GM23338 (cell line): ENCODE data around the gene ZNF337. TPM values are rescaled to one million over a fixed set of nuclear protein-coding genes. Genes with fewer than 3 reads are reported as not detected.

Source experiments
- ATAC-seq: fragments of 200-7000 bp; cut with Tn5 transposase; 3 replicates; pipeline ENCODE4 v1.9.1; 2020
- DNase-seq: peaks from one replicate; pipeline ENCODE4 v3.0.0-alpha.2; 2015; ENCODE audit warnings: low spot score
- H2AFZ ChIP-seq: fragments of 200-600 bp; sonication (generic); 2 replicates; pipeline ENCODE4 v1.8.0; 2016; ENCODE audit warnings: antibody characterized with exemption, mild to moderate bottlenecking, moderate library complexity
- H3F3A ChIP-seq: fragments of 200-600 bp; sonication (generic); replicated peaks from 2 replicates; pipeline ENCODE4 v1.8.0; 2017; ENCODE audit warnings: antibody characterized with exemption, mixed run types, low read depth
- H3K27ac ChIP-seq: fragments of 200-600 bp; sonication (generic); 2 replicates; pipeline ENCODE4 v1.6.1; 2016; ENCODE audit warnings: low read depth
- H3K27me3 ChIP-seq: fragments of 200-600 bp; sonication (generic); 2 replicates; pipeline ENCODE4 v1.8.0; 2016; ENCODE audit warnings: mild to moderate bottlenecking, mixed run types, moderate library complexity; ENCODE audit not compliant: insufficient read depth
- H3K36me3 ChIP-seq: fragments of 200-600 bp; sonication (generic); 2 replicates; pipeline ENCODE4 v1.8.0; 2016; ENCODE audit warnings: mild to moderate bottlenecking; ENCODE audit not compliant: insufficient read depth
- H3K4me1 ChIP-seq: fragments of 200-600 bp; sonication (generic); 2 replicates; pipeline ENCODE4 v1.8.0; 2016; ENCODE audit warnings: mild to moderate bottlenecking, moderate library complexity; ENCODE audit not compliant: insufficient read depth
- H3K4me2 ChIP-seq: fragments of 200-600 bp; sonication (generic); 2 replicates; pipeline ENCODE4 v1.7.1; 2017; ENCODE audit warnings: mixed run types
- H3K4me3 ChIP-seq: fragments of 200-600 bp; sonication (generic); 2 replicates; pipeline ENCODE4 v1.6.1; 2016; ENCODE audit warnings: mixed run types
- H3K79me2 ChIP-seq: fragments of 200-600 bp; sonication (generic); replicated peaks from 2 replicates; pipeline ENCODE4 v1.8.0; 2017; ENCODE audit warnings: mild to moderate bottlenecking; ENCODE audit not compliant: insufficient read depth
- H3K9me2 ChIP-seq: fragments of 200-600 bp; sonication (generic); 2 replicates; pipeline ENCODE4 v1.8.0; 2017; ENCODE audit not compliant: insufficient read depth
- H4K20me1 ChIP-seq: fragments of 200-600 bp; sonication (generic); replicated peaks from 2 replicates; pipeline ENCODE4 v1.8.0; 2017; ENCODE audit warnings: mild to moderate bottlenecking; ENCODE audit not compliant: insufficient read depth
- H3K27ac Mint-ChIP-seq: 2 replicates; pipeline ENCODE4 v1.8.0; 2020; ENCODE audit warnings: inconsistent platforms, mild to moderate bottlenecking, moderate library complexity, mixed read lengths
- H3K27me3 Mint-ChIP-seq: 3 replicates; pipeline ENCODE4 v1.8.0; 2022; ENCODE audit warnings: low read depth, mild to moderate bottlenecking, moderate library complexity, mixed read lengths, inconsistent platforms; ENCODE audit not compliant: insufficient read depth, poor library complexity
- H3K36me3 Mint-ChIP-seq: 3 replicates; pipeline ENCODE4 v1.8.0; 2021; ENCODE audit warnings: low read depth, mild to moderate bottlenecking, inconsistent platforms, moderate library complexity, mixed read lengths
- H3K4me1 Mint-ChIP-seq: 3 replicates; pipeline ENCODE4 v1.8.0; 2020; ENCODE audit warnings: mild to moderate bottlenecking, inconsistent platforms, mixed read lengths
- H3K4me3 Mint-ChIP-seq: 3 replicates; pipeline ENCODE4 v1.8.0; 2021; ENCODE audit warnings: moderate library complexity, mild to moderate bottlenecking, inconsistent platforms, mixed read lengths
- H3K9me3 Mint-ChIP-seq: 3 replicates; pipeline ENCODE4 v1.8.0; 2020; ENCODE audit warnings: moderate library complexity, mild to moderate bottlenecking, inconsistent platforms, mixed read lengths
- CREB1 ChIP-seq: fragments of 250-450 bp; sonication (Bioruptor Pico); IDR thresholded peaks from 2 replicates; pipeline ENCODE4 v1.5.0; 2020; ENCODE audit warnings: low read depth, mild to moderate bottlenecking, moderate library complexity
- EZH2 ChIP-seq: fragments of 200-600 bp; sonication (generic); IDR thresholded peaks from one replicate; pipeline ENCODE4 v1.8.0; 2017; ENCODE audit warnings: antibody characterized with exemption, mild to moderate bottlenecking, low read depth; ENCODE audit not compliant: unreplicated experiment
- EZH2phosphoT487 ChIP-seq: fragments of 200-600 bp; sonication (generic); IDR thresholded peaks from one replicate; pipeline ENCODE4 v1.8.1; 2018; ENCODE audit warnings: antibody characterized with exemption; ENCODE audit not compliant: unreplicated experiment
- JUNB ChIP-seq: IDR thresholded peaks from one replicate; pipeline ENCODE4 v1.6.1; 2016; ENCODE audit warnings: antibody characterized with exemption; ENCODE audit not compliant: unreplicated experiment
- NANOG ChIP-seq: IDR thresholded peaks from 2 replicates; pipeline ENCODE4 v1.6.1; 2016; ENCODE audit warnings: antibody characterized with exemption, borderline replicate concordance
- STAT1 ChIP-seq: IDR thresholded peaks from one replicate; pipeline ENCODE4 v1.6.1; 2016; ENCODE audit warnings: antibody characterized with exemption; ENCODE audit not compliant: unreplicated experiment
- ZNF114 ChIP-seq: fragments of 250-450 bp; sonication (Bioruptor Pico); IDR thresholded peaks from 2 replicates; pipeline ENCODE4 v1.5.0; 2020; ENCODE audit warnings: mild to moderate bottlenecking, moderate library complexity
- ZNF331 ChIP-seq: fragments of 250-450 bp; sonication (Bioruptor Pico); IDR thresholded peaks from 2 replicates; pipeline ENCODE4 v1.5.0; 2020; ENCODE audit warnings: low read depth, mild to moderate bottlenecking, moderate library complexity
- polyA plus RNA-seq: library from polyadenylated mRNA; unstranded; fragments of >200 nt; fragmentation: Nextera tagmentation; extraction: Ambion mirVana; gene quantifications from 2 replicates; pipeline ENCODE4 v1.2.1, GENCODE V29; 2016
- total RNA-seq: library from RNA; depleted of rRNA; stranded (reverse); fragments of >200 nt; shearing (Covaris generic); gene quantifications from 2 replicates; pipeline ENCODE4 v1.2.3, GENCODE V29; 2014
- TF ChIP-seq, protein P1 (sequence below), 2 experiments: fragments of 200-600 bp in 1 of 2; sonication (generic) in 1 of 2; conservative IDR thresholded peaks; 2 replicates each; pipeline versions ENCODE4 v1.5.1 to v1.6.1; 2016 to 2017; ENCODE audit warnings: antibody characterized with exemption in 2 of 2, low read depth in 2 of 2, mild to moderate bottlenecking in 2 of 2, moderate library complexity in 1 of 2
- TF ChIP-seq, protein P2 (sequence below): IDR thresholded peaks from one replicate; pipeline ENCODE4 v1.6.1; 2018; ENCODE audit warnings: antibody characterized with exemption; ENCODE audit not compliant: unreplicated experiment

ZNF337 gene
- total and polyA plus RNA-seq, 2 experiments from 2014 or later: 2.1 to 6.3 TPM

DNA sequence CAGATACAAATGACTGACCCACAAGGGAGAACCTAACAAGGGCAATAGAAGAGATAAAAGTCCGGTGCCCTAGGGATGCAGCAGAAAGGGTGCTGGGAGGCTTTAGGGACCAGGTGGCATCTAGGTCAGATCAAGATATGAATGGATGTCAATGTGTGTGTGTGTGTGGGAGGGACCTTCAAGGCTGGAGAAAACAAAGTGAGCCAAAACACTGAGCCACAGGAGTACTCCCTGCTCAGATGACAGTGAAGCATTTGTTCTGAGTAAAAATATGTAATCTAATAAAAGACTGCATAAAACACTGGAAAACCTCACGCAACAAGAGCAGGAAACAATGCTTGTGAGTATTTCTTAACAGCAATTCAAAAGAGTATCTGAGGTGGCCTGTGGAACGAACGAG is 28.2 kb downstream of the ZNF337 start:
- Mint-ChIP-seq H3K27me3 (no peaks in the 10 kb centered on the region), H3K9me3 (no peaks in the 10 kb centered on the region), H3K36me3 (peaks cover 4% of the 10 kb centered on the region; the same call in 2 of the 3 replicates), H3K4me1 (peaks cover 5% of the 10 kb centered on the region; the same call in 1 of the 3 replicates), H3K4me3 (no peak overlapping the region), H3K27ac (no peak overlapping the region)
- no peak overlapping the region for H2AFZ ChIP-seq
- H3K36me3 ChIP-seq: no peaks in the 10 kb centered on the region
- H3F3A ChIP-seq: no peaks in the 10 kb centered on the region
- H3K27ac ChIP-seq: no peak overlapping the region
- H4K20me1 ChIP-seq: 0 out of 2 replicates have a peak, but pooled peaks cover 3% of the 10 kb centered on the region
- H3K79me2 ChIP-seq: no peaks in the 10 kb centered on the region
- no peaks in the 10 kb centered on the region for H3K27me3 ChIP-seq
- H3K4me1 ChIP-seq: no peaks in the 10 kb centered on the region
- TF ChIP-seq STAT1 (no peak), ZNF114 (CRISPR knock-in tag) (no peak), CREB1 (CRISPR knock-in tag) (no peak), JUNB (no peak)
- TF ChIP-seq, protein P1, sequence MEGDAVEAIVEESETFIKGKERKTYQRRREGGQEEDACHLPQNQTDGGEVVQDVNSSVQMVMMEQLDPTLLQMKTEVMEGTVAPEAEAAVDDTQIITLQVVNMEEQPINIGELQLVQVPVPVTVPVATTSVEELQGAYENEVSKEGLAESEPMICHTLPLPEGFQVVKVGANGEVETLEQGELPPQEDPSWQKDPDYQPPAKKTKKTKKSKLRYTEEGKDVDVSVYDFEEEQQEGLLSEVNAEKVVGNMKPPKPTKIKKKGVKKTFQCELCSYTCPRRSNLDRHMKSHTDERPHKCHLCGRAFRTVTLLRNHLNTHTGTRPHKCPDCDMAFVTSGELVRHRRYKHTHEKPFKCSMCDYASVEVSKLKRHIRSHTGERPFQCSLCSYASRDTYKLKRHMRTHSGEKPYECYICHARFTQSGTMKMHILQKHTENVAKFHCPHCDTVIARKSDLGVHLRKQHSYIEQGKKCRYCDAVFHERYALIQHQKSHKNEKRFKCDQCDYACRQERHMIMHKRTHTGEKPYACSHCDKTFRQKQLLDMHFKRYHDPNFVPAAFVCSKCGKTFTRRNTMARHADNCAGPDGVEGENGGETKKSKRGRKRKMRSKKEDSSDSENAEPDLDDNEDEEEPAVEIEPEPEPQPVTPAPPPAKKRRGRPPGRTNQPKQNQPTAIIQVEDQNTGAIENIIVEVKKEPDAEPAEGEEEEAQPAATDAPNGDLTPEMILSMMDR (conservative IDR thresholded peaks at IDR 0.05; ENCODE audit: low read depth in 2 of 2): no peak
- H3K9me2 ChIP-seq: no peaks in the 10 kb centered on the region; the same call in 1 of the 2 replicates
- H3K4me3 ChIP-seq: no peak overlapping the region
- H3K4me2 ChIP-seq: no peak overlapping the region
- no peak for ATAC-seq
- no peak for DNase-seq

DNA sequence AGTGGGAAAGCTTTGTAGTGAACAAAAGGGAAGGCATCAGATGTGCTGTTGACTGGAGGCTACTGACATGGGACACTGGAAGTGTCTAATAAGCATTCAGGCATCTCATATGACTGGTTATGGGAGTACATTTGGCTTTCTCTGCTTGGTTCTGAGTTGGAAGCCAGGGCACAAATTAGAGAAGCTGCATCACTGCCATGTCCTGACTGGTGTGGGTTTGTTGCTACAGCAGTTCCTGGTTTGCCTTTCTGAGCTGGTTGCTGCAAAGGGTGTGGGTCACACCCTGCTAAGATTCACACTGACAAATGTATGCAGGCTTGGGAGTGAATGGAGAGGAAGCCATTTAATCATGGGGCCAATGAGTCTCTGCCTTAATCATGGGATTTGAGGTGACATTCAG is 36.7 kb downstream of the ZNF337 start:
- no peaks in the 10 kb centered on the region for H3K27me3 Mint-ChIP-seq
- Histone ChIP-seq H2AFZ (no peak overlapping the region), H3K27me3 (no peaks in the 10 kb centered on the region), H3K36me3 (no peaks in the 10 kb centered on the region), H4K20me1 (no peaks in the 10 kb centered on the region), H3K4me1 (no peaks in the 10 kb centered on the region), H3K27ac (no peak overlapping the region), H3K4me3 (no peak overlapping the region), H3K9me2 (no peaks in the 10 kb centered on the region), H3K4me2 (no peak overlapping the region), H3F3A (no peaks in the 10 kb centered on the region), H3K79me2 (no peaks in the 10 kb centered on the region)
- peaks cover 6% of the 10 kb centered on the region; the same call in 1 of the 3 replicates for H3K36me3 Mint-ChIP-seq
- H3K27ac Mint-ChIP-seq: no peak overlapping the region
- peaks cover 3% of the 10 kb centered on the region; the same call in 2 of the 3 replicates for H3K9me3 Mint-ChIP-seq
- H3K4me1 Mint-ChIP-seq: no peaks in the 10 kb centered on the region
- no peak for ATAC-seq
- no peak for DNase-seq
- H3K4me3 Mint-ChIP-seq: no peak overlapping the region
- TF ChIP-seq ZNF331 (CRISPR knock-in tag) (no peak), NANOG (no peak), EZH2phosphoT487 (no peak), CREB1 (CRISPR knock-in tag) (no peak), STAT1 (no peak), EZH2 (no peak)
- TF ChIP-seq, protein P1 (conservative IDR thresholded peaks at IDR 0.05; ENCODE audit: low read depth in 2 of 2): no peak
- TF ChIP-seq, protein P2, sequence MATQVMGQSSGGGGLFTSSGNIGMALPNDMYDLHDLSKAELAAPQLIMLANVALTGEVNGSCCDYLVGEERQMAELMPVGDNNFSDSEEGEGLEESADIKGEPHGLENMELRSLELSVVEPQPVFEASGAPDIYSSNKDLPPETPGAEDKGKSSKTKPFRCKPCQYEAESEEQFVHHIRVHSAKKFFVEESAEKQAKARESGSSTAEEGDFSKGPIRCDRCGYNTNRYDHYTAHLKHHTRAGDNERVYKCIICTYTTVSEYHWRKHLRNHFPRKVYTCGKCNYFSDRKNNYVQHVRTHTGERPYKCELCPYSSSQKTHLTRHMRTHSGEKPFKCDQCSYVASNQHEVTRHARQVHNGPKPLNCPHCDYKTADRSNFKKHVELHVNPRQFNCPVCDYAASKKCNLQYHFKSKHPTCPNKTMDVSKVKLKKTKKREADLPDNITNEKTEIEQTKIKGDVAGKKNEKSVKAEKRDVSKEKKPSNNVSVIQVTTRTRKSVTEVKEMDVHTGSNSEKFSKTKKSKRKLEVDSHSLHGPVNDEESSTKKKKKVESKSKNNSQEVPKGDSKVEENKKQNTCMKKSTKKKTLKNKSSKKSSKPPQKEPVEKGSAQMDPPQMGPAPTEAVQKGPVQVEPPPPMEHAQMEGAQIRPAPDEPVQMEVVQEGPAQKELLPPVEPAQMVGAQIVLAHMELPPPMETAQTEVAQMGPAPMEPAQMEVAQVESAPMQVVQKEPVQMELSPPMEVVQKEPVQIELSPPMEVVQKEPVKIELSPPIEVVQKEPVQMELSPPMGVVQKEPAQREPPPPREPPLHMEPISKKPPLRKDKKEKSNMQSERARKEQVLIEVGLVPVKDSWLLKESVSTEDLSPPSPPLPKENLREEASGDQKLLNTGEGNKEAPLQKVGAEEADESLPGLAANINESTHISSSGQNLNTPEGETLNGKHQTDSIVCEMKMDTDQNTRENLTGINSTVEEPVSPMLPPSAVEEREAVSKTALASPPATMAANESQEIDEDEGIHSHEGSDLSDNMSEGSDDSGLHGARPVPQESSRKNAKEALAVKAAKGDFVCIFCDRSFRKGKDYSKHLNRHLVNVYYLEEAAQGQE: no peak
